Measurements from ENCODE around the gene DCP1A. TPM values are rescaled to one million over a fixed set of nuclear protein-coding genes. Genes with fewer than 3 reads are reported as not detected.

Gene DCP1A
- total RNA-seq, 1 donor from 2014 or later, result 32.9 TPM

- H3K4me1 ChIP-seq, result peaks cover 62% of the 10 kb centered on the region
- H3K4me3 ChIP-seq, result no peak overlapping the region
- DNase-seq (ENCODE audit: extremely low spot score in 2 of 2), result no peak
- TF ChIP-seq POLR2A (IDR thresholded peaks at IDR 0.05) (no peak), CTCF (IDR thresholded peaks at IDR 0.05) (no peak), POLR2AphosphoS5 (IDR thresholded peaks at IDR 0.05; ENCODE audit: insufficient read depth in 1 of 2, low read depth in 1 of 2) (no peak)
- no peaks in the 10 kb centered on the region for H3K9me3 ChIP-seq
- H3K27ac ChIP-seq, result no peak overlapping the region
- H3K36me3 ChIP-seq, result peaks cover 0 to 9% of the 10 kb centered on the region in 2 donors
- intact Hi-C loops (cut with DNase I), result no loop called here
- H3K27me3 ChIP-seq, result no peaks in the 10 kb centered on the region
Observed at GRCh38 chr3:53250453-53250852, 96.9 kb downstream of the DCP1A start.

GRCh38 chr3:53248161-53248560 is 99.2 kb downstream of the DCP1A start:
- TF ChIP-seq POLR2A (IDR thresholded peaks at IDR 0.05), result no peak
- no peak for TF ChIP-seq CTCF (IDR thresholded peaks at IDR 0.05)
- no peak for TF ChIP-seq POLR2AphosphoS5 (IDR thresholded peaks at IDR 0.05; ENCODE audit: insufficient read depth in 1 of 2, low read depth in 1 of 2)
- no peak overlapping the region for H3K27ac ChIP-seq
- H3K9me3 ChIP-seq, result no peaks in the 10 kb centered on the region
- peaks cover 0 to 9% of the 10 kb centered on the region in 2 donors for H3K36me3 ChIP-seq
- no peaks in the 10 kb centered on the region for H3K27me3 ChIP-seq
- peaks cover 60% of the 10 kb centered on the region for H3K4me1 ChIP-seq
- no peak overlapping the region for H3K4me3 ChIP-seq
- intact Hi-C loops (cut with DNase I), result no loop called here
- DNase-seq (ENCODE audit: extremely low spot score in 2 of 2), result no peak

GRCh38 chr3:53247619-53248018 is 99.7 kb downstream of the DCP1A start:
- TF ChIP-seq CTCF (IDR thresholded peaks at IDR 0.05) (no peak), POLR2A (IDR thresholded peaks at IDR 0.05) (no peak), POLR2AphosphoS5 (IDR thresholded peaks at IDR 0.05; ENCODE audit: insufficient read depth in 1 of 2, low read depth in 1 of 2) (no peak)
- Histone ChIP-seq H3K27ac (no peak overlapping the region), H3K36me3 (peaks cover 0 to 9% of the 10 kb centered on the region in 2 donors), H3K4me1 (peaks cover 60% of the 10 kb centered on the region), H3K9me3 (no peaks in the 10 kb centered on the region), H3K27me3 (no peaks in the 10 kb centered on the region), H3K4me3 (no peak overlapping the region)
- intact Hi-C loops (cut with DNase I), result no loop called here
- no peak for DNase-seq (ENCODE audit: extremely low spot score in 2 of 2)

GRCh38 chr3:53244271-53244670 is 103.1 kb downstream of the DCP1A start:
- no peak overlapping the region for H3K4me3 ChIP-seq
- peaks cover 0 to 39% of the 10 kb centered on the region in 2 donors for H3K36me3 ChIP-seq
- no peaks in the 10 kb centered on the region for H3K9me3 ChIP-seq
- no peak for DNase-seq (ENCODE audit: extremely low spot score in 2 of 2)
- intact Hi-C loops (cut with DNase I), result no loop called here
- H3K27ac ChIP-seq, result no peak overlapping the region
- TF ChIP-seq POLR2A (IDR thresholded peaks at IDR 0.05) (no peak), POLR2AphosphoS5 (IDR thresholded peaks at IDR 0.05; ENCODE audit: insufficient read depth in 1 of 2, low read depth in 1 of 2) (no peak), CTCF (IDR thresholded peaks at IDR 0.05) (no peak)
- H3K4me1 ChIP-seq, result peaks cover 37% of the 10 kb centered on the region
- H3K27me3 ChIP-seq, result no peaks in the 10 kb centered on the region

GRCh38 chr3:53243785-53244184 is 103.6 kb downstream of the DCP1A start:
- no peak overlapping the region for H3K27ac ChIP-seq
- peaks cover 40% of the 10 kb centered on the region for H3K4me1 ChIP-seq
- DNase-seq (ENCODE audit: extremely low spot score in 2 of 2), result no peak
- intact Hi-C loops (cut with DNase I), result no loop called here
- peaks cover 0 to 44% of the 10 kb centered on the region in 2 donors for H3K36me3 ChIP-seq
- no peak overlapping the region for H3K4me3 ChIP-seq
- H3K9me3 ChIP-seq, result no peaks in the 10 kb centered on the region
- no peaks in the 10 kb centered on the region for H3K27me3 ChIP-seq
- TF ChIP-seq CTCF (IDR thresholded peaks at IDR 0.05) (no peak), POLR2A (IDR thresholded peaks at IDR 0.05) (no peak), POLR2AphosphoS5 (IDR thresholded peaks at IDR 0.05; ENCODE audit: insufficient read depth in 1 of 2, low read depth in 1 of 2) (no peak)
